ENCODE data around the gene LRRK1.

GRCh38 chr15:100941536-100941935 is 22.4 kb downstream of the LRRK1 start:
- no peak for TF ChIP-seq POLR2A (IDR thresholded peaks at IDR 0.05)
- no peak for TF ChIP-seq CTCF (IDR thresholded peaks at IDR 0.05)
- TF ChIP-seq EP300 (IDR thresholded peaks at IDR 0.05): no peak

Data from ovary (tissue), 3 donors.